ENCODE data around the gene TMEM175.

TMEM175 gene

DNA sequence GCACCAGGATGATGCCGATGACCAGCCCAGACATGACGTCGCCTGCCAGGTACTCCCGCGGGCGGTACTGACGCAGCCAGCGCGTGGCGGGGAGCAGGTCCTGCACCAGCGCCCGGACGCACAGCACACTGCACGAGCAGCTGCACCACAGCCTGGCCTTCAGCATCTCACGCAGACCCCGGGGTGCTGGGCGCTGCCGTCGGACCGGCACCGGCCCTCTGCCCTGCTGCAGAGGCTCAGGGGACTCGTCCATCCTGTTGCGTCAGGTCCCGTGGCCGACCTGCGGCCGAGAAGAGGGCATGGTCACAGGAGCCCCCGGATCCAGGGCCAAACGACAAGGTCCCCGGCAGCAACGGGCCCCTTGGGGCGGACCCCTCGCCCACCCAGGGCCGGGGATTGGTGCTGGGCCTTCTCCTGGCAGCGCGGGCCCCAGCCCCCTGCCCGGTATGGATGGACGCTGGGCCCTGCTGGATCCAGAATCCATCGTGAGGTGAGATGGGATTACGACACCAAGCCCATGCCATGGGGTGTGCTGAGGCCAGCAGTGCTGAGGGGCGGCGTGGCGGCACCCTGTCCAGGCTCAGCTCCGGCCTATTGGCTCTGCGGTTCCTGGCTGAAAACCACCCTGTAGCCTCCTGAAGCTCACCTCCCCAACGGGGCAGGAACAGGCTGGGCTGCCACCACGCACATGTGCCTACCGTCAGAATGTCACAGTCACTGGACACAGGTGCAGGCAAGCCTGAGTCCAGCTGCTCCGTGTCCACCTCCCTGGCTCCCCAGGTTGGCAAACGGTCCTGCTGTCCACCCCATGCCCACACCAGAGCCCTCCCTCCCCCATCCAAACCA lies 59.4 kb downstream of the TMEM175 start:
- TF ChIP-seq, protein P1, sequence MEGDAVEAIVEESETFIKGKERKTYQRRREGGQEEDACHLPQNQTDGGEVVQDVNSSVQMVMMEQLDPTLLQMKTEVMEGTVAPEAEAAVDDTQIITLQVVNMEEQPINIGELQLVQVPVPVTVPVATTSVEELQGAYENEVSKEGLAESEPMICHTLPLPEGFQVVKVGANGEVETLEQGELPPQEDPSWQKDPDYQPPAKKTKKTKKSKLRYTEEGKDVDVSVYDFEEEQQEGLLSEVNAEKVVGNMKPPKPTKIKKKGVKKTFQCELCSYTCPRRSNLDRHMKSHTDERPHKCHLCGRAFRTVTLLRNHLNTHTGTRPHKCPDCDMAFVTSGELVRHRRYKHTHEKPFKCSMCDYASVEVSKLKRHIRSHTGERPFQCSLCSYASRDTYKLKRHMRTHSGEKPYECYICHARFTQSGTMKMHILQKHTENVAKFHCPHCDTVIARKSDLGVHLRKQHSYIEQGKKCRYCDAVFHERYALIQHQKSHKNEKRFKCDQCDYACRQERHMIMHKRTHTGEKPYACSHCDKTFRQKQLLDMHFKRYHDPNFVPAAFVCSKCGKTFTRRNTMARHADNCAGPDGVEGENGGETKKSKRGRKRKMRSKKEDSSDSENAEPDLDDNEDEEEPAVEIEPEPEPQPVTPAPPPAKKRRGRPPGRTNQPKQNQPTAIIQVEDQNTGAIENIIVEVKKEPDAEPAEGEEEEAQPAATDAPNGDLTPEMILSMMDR (IDR thresholded peaks at IDR 0.05; ENCODE audit: control extremely low read depth, extremely low read depth, low read depth, missing control alignments) = no peak

DNA sequence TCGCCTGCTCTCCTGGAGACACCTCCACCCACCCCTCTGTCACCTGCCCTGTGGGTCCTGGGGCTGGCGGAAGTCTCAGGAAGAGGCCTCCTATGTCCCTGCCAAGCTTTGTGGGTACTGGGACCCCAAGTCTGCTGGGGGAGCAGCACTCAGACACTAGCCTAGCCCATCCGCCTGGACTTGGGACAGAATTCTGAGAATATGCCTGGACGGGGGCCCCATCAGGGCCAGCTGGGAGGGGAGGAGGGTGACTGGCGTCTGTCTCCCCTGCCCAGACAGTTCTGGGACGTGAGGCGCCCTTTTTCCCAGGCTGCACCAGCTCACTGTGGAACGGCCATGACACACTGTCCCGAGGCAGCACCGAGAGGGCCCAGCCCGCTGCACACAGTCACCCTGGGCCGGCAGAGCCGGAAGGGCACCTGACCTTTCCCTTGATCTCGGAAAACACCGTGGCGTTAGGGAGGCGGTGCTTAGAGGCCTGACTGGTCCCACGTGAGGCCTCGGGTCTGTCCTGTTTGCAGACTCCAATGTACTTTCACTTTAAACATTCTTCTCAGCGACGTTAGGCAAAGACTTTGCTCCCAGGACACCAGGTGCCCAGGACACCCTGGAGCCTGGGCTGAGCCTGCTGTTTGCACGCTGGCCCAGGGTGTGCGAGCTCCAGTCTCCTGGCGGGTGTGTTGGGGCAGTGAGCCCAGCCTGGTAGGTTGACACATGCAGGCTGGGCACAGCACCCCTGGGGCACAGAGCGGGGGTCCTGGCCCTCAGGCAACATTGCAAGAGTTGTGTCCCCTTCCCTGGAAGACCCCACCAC lies 60.2 kb downstream of the TMEM175 start:
- ChIA-PET CTCF (no interaction called here), POLR2A (no interaction called here)
- no peak for DNase-seq (ENCODE audit: extremely low spot score)
- TF ChIP-seq, protein P1 (IDR thresholded peaks at IDR 0.05; ENCODE audit: control extremely low read depth, extremely low read depth, low read depth, missing control alignments) = no peak

More for the DNA sequence above, 59.4 kb downstream of the TMEM175 start:
- ChIA-PET POLR2A (no interaction called here), CTCF (no interaction called here)
- DNase-seq (ENCODE audit: extremely low spot score) = no peak

DNA sequence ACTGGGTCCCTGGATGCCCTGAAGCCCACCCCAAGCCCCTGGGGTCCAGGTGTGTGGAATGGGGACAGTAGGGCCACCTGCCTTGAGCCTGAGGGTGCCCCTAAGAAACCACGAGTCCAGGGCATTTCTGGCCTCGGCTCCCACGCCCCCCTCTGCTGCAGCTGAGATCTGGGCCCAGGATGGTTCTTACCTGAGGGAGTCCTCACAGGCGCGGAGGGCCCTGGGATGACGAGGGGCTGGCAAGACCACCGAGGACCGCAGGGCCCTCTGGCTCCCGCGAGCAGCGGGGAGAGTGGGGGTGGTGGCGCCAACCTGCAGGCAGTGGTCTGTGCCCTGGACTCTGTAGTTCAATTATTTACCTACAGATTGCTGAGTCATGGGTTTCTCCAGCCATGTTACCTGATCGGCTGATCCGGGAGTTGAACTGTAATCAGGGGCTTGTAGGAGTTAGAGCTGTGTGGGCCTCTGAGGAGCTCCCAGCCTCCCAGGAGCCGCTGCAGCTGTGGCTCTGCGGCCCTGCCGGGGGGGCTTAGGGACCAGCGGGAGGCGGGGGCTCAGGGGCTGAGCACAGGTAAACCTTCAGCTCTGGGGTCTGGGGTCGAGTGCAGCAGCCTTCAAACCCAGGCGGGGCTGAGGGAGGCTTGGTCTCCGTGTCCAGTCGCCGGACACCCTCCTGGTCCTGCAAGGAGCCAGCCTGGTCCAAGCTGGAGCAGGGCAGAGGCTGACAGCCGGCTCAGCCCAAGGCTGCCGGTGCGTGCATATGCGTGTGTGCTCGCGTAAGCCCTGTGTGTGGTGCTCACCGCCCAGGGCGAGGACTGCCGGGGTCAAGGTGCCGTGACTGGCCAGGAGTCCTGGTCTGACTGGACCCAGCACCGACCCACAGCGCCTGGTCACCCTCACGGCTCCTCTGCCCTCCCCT lies 61.1 kb downstream of the TMEM175 start, which contains the start of gene SLC26A1:
Gene SLC26A1 (minus strand): TSS at position 294 of the 919 bp plus-strand sequence. CDS start 1,701 bp downstream, outside the sequence.
- no peak for DNase-seq (ENCODE audit: extremely low spot score)
- ChIA-PET POLR2A (no interaction called here), CTCF (interaction anchor here (0.9 to 1.0 kb wide), 2 partner anchors 12 to 194 kb away, joined by 3 read pairs; no protein-coding TSS in a partner anchor)
- TF ChIP-seq, protein P1 (IDR thresholded peaks at IDR 0.05; ENCODE audit: control extremely low read depth, extremely low read depth, low read depth, missing control alignments) = no peak

DNA sequence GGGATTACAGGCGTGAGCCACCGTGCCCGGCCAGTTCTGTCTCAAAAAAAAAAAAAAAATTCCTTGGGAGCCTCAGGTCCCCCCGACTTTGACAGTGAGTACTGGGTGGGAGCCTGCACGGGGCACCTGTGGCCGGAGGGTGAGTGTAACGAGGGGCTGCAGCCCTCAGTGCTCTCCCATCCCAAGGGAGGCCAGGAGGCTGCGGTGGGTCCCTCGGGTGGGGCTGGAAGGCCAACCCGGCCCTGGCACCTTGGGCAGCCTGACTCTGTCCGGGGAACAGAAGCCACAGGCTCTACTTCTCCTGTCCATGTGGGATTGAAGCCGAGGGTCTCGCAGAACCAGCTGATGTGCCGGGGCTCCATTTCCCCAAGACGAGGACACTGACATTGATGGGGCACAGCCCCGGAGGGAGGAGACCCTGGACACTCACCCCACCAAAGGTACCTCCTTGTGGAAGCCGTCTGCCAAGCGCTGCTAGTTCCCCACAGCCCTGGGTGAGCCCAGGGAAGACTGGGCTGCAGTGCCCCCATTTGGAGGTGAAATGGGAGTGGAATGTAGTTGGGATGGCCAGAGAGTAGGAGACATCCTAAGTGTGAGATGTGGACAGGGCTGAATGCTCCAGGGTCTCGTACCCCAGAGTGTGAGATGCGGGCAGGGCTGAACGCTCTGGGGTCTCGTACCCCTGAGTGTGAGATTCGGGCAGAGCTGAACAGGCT lies 63.2 kb downstream of the TMEM175 start:
- TF ChIP-seq, protein P1 (IDR thresholded peaks at IDR 0.05; ENCODE audit: control extremely low read depth, extremely low read depth, low read depth, missing control alignments) = no peak
- POLR2A ChIA-PET = no interaction called here
- DNase-seq (ENCODE audit: extremely low spot score) = no peak
- CTCF ChIA-PET = no interaction called here

DNA sequence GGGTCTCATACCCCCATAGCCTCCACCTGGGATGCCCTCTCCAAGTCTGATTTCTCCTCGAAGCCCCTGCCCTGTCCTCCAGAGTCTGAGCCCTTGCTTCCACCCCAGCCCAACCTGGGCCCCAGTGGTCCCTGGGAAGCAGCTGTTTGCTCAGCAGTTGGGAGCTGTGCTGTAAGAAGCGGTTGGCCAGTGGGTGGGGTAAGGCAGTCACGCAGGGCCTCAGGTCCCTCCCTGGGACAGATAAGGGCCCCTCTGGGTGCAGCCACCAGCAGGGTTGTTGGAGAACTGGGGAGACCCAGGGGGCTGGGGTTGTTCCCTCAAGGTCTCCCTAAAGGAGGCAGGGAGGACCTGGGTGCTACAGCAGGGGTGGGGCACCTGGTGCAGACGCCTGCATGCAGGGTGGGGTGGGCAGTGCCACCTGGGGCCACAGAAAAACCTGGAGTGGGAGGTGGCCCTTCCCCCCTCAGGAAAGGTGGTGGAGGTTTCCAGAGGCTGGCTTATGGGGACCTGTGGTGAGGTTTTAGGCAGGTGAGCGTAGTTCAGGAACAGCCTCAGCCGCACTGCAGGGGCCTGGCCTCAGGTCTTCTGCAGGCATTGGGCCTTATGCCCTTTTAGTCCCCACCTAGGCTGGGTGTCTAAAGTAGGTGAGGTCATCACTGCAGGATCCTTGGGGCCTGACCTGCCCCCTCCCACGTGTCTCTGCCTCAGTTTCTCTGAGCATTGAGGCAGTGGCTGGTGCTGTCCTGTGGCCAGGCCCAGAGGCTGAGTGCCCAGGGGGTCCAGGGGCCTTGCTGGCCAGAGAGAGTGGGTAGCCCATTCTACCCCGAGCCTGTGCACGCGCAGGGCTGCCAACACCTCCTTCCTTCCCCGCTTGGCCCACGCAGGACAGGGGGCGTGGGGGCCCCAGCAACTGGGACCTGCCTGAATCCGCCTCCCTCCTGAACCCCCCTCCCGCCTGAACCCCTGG lies 64.1 kb downstream of the TMEM175 start:
- ChIA-PET CTCF (no interaction called here), POLR2A (no interaction called here)
- no peak for DNase-seq (ENCODE audit: extremely low spot score)
- TF ChIP-seq, protein P1 (IDR thresholded peaks at IDR 0.05; ENCODE audit: control extremely low read depth, extremely low read depth, low read depth, missing control alignments) = no peak
